HL-60 (cell line): Measurements from ENCODE around the gene CSNK1G2.

Experiments used
- DNase-seq, 2 experiments: peaks; one replicate each; pipeline ENCODE4 v3.0.0-alpha.2; 2010 to 2020; ENCODE audit warnings: low read depth in 1 of 2, low spot score in 1 of 2
- H3K27ac ChIP-seq: fragments of 250-450 bp; sonication (Bioruptor Pico); replicated peaks from 2 replicates; pipeline ENCODE4 v1.5.1; 2020; ENCODE audit warnings: mild to moderate bottlenecking, moderate library complexity
- H3K27me3 ChIP-seq: fragments of 250-450 bp; sonication (Bioruptor Pico); 2 replicates; pipeline ENCODE4 v1.5.1; 2021; ENCODE audit warnings: mild to moderate bottlenecking, moderate library complexity; ENCODE audit not compliant: insufficient read depth, poor library complexity, severe bottlenecking
- H3K4me3 ChIP-seq: replicated peaks from 2 replicates; pipeline ENCODE4 v1.5.1; 2011; ENCODE audit warnings: mild to moderate bottlenecking, control low read depth, low read length; ENCODE audit not compliant: insufficient read depth
- CTCF ChIP-seq: IDR thresholded peaks from one replicate; pipeline ENCODE4 v1.5.1; 2011; ENCODE audit warnings: low read length, control low read depth, inconsistent platforms; ENCODE audit not compliant: insufficient read depth
- GABPA ChIP-seq: IDR thresholded peaks from 2 replicates; pipeline ENCODE4 v1.6.1; 2012; ENCODE audit warnings: low read depth
- POLR2AphosphoS5 ChIP-seq: IDR thresholded peaks from 2 replicates; pipeline ENCODE4 v1.6.1; 2012; ENCODE audit warnings: low read depth
- SPI1 ChIP-seq: IDR thresholded peaks from 2 replicates; pipeline ENCODE4 v1.6.1; 2012; ENCODE audit warnings: low read depth, mild to moderate bottlenecking, borderline replicate concordance
- TF ChIP-seq, protein P1 (sequence below): IDR thresholded peaks from 2 replicates; pipeline ENCODE4 v1.6.1; 2012; ENCODE audit warnings: low read depth; ENCODE audit not compliant: insufficient replicate concordance

CSNK1G2 gene

GRCh38 chr19:1901940-1902404 is 39.0 kb upstream of the CSNK1G2 start:
- peak; percentile 41; the same call in 1 of the 2 replicates for TF ChIP-seq POLR2AphosphoS5
- no peak for TF ChIP-seq CTCF
- peak; percentile 70 for TF ChIP-seq SPI1
- Histone ChIP-seq H3K4me3 (no peak overlapping the region), H3K27me3 (no peaks in the 10 kb centered on the region), H3K27ac (peak overlapping the region; percentile 75)
- peak; percentile 78 to 89 for DNase-seq

DNA sequence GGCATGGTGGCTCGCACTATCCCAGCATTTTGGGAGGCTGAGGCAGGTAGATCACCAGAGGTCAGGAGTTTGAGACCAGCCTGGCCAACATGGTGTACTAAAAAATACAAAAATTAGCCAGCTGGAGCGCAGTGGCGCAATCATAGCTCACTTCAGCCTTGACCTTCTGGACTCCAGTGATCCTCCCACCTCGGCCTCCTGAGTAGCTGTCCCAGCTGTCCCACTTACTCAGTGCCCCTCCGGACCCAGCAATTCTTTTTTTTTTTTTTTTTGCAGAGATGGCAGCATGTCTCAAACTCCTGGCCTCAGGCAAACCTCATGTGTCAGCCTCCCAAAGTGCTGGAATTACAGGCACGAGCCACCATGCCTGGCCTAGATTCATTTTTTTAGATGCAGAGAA is 38.0 kb upstream of the CSNK1G2 start:
- Histone ChIP-seq H3K27ac (no peak overlapping the region; the same call in 1 of the 2 replicates), H3K4me3 (no peak overlapping the region), H3K27me3 (no peaks in the 10 kb centered on the region)
- no peak for TF ChIP-seq SPI1
- TF ChIP-seq, protein P1, sequence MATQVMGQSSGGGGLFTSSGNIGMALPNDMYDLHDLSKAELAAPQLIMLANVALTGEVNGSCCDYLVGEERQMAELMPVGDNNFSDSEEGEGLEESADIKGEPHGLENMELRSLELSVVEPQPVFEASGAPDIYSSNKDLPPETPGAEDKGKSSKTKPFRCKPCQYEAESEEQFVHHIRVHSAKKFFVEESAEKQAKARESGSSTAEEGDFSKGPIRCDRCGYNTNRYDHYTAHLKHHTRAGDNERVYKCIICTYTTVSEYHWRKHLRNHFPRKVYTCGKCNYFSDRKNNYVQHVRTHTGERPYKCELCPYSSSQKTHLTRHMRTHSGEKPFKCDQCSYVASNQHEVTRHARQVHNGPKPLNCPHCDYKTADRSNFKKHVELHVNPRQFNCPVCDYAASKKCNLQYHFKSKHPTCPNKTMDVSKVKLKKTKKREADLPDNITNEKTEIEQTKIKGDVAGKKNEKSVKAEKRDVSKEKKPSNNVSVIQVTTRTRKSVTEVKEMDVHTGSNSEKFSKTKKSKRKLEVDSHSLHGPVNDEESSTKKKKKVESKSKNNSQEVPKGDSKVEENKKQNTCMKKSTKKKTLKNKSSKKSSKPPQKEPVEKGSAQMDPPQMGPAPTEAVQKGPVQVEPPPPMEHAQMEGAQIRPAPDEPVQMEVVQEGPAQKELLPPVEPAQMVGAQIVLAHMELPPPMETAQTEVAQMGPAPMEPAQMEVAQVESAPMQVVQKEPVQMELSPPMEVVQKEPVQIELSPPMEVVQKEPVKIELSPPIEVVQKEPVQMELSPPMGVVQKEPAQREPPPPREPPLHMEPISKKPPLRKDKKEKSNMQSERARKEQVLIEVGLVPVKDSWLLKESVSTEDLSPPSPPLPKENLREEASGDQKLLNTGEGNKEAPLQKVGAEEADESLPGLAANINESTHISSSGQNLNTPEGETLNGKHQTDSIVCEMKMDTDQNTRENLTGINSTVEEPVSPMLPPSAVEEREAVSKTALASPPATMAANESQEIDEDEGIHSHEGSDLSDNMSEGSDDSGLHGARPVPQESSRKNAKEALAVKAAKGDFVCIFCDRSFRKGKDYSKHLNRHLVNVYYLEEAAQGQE = no peak
- no peak for TF ChIP-seq CTCF
- no peak for TF ChIP-seq GABPA
- TF ChIP-seq POLR2AphosphoS5 = no peak
- no peak for DNase-seq

DNA sequence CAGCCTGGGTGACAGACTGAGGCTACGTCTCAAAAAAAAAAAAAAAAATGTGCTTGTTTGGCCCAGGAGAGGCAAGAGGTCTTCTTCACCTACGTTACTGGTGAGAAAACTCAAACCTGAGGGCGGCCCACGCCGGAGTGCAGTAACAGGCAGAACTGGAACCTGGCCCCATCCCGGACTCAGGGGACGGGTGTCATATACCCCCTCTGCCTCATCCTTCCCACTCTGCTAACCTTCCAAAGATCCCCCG is 36.2 kb upstream of the CSNK1G2 start:
- Histone ChIP-seq H3K4me3 (peak overlapping the region; percentile 14), H3K27ac (peak overlapping the region; percentile 79), H3K27me3 (no peaks in the 10 kb centered on the region)
- no peak for DNase-seq
- no peak for TF ChIP-seq POLR2AphosphoS5
- TF ChIP-seq, protein P1 = no peak
- no peak for TF ChIP-seq GABPA
- no peak for TF ChIP-seq SPI1
- TF ChIP-seq CTCF = no peak
